Endodermal cell (in vitro differentiated cells): ENCODE results near the gene MRPL33. TPM values are rescaled to one million over a fixed set of nuclear protein-coding genes. Genes with fewer than 3 reads are reported as not detected.

Experiments used
- DNase-seq: peaks from one replicate; pipeline ENCODE4 v3.0.0-alpha.2; 2017
- H3K27ac ChIP-seq: 2 replicates; pipeline ENCODE4 v1.5.1; 2013; ENCODE audit warnings: mild to moderate bottlenecking, low read depth, low read length, moderate library complexity
- H3K27me3 ChIP-seq: 2 replicates; pipeline ENCODE4 v1.6.1; 2013; ENCODE audit warnings: mild to moderate bottlenecking, low read length, moderate library complexity; ENCODE audit not compliant: insufficient read depth, control insufficient read depth, poor library complexity, severe bottlenecking
- H3K36me3 ChIP-seq: 2 replicates; pipeline ENCODE4 v1.7.0; 2013; ENCODE audit warnings: mild to moderate bottlenecking, low read length, moderate library complexity; ENCODE audit not compliant: control insufficient read depth, insufficient read depth
- H3K4me1 ChIP-seq: one replicate; pipeline ENCODE4 v1.7.0; 2013; ENCODE audit warnings: low read length; ENCODE audit not compliant: control insufficient read depth, insufficient read depth
- H3K4me3 ChIP-seq: 2 replicates; pipeline ENCODE4 v1.5.1; 2013; ENCODE audit warnings: mild to moderate bottlenecking, low read length, moderate library complexity
- H3K9ac ChIP-seq: 2 replicates; pipeline ENCODE4 v1.6.1; 2013; ENCODE audit warnings: mild to moderate bottlenecking, low read length, moderate library complexity; ENCODE audit not compliant: poor library complexity, severe bottlenecking; ENCODE audit errors: extremely low read depth
- H3K9me3 ChIP-seq: 2 replicates; pipeline ENCODE4 v1.6.1; 2013; ENCODE audit warnings: mild to moderate bottlenecking, low read length, moderate library complexity; ENCODE audit not compliant: control insufficient read depth
- H3K27ac Mint-ChIP-seq: 2 replicates; pipeline ENCODE4 v1.8.0; 2020; ENCODE audit warnings: mixed read lengths
- H3K27me3 Mint-ChIP-seq: 2 replicates; pipeline ENCODE4 v1.8.0; 2021; ENCODE audit warnings: mild to moderate bottlenecking, mixed read lengths; ENCODE audit not compliant: insufficient read depth
- H3K36me3 Mint-ChIP-seq: 2 replicates; pipeline ENCODE4 v1.8.0; 2020; ENCODE audit warnings: low read depth, mixed read lengths
- H3K4me1 Mint-ChIP-seq: 2 replicates; pipeline ENCODE4 v1.8.0; 2020; ENCODE audit warnings: mixed read lengths
- H3K4me3 Mint-ChIP-seq: 2 replicates; pipeline ENCODE4 v1.8.0; 2020; ENCODE audit warnings: mild to moderate bottlenecking, moderate library complexity, mixed read lengths
- H3K9me3 Mint-ChIP-seq: 2 replicates; pipeline ENCODE4 v1.8.0; 2020; ENCODE audit warnings: mild to moderate bottlenecking, mixed read lengths
- WGBS, 2 experiments: methylation state at CpG; one replicate each; pipeline versions ENCODE4 v1.1.5 to v1.1.7; 2013; ENCODE audit warnings: missing lambda C conversion rate in 2 of 2, mixed read lengths in 1 of 2; ENCODE audit not compliant: insufficient coverage in 1 of 2, insufficient read length in 1 of 2; 5-methylcytosine and 5-hydroxymethylcytosine counted together
- total RNA-seq, 2 donors: library from RNA; stranded (reverse); fragmentation: NEBNext Ultra II Directional in 1 of 2; extraction: Animal tissue kit (Norgen Biotek cat#: 25700) in 1 of 2; gene quantifications; 2 replicates in 1 of 2; 3 replicates in 1 of 2; pipeline ENCODE4 v1.2.1, GENCODE V29; 2021
- TF ChIP-seq, protein P1 (sequence below): fragments of 200-600 bp; sonication (generic); conservative IDR thresholded peaks from 2 replicates; pipeline ENCODE4 v1.5.0; 2021; ENCODE audit warnings: antibody characterized with exemption, mild to moderate bottlenecking

Gene MRPL33
- total RNA-seq, 2 donors from 2014 or later, result 69.5 to 80.6 TPM

DNA sequence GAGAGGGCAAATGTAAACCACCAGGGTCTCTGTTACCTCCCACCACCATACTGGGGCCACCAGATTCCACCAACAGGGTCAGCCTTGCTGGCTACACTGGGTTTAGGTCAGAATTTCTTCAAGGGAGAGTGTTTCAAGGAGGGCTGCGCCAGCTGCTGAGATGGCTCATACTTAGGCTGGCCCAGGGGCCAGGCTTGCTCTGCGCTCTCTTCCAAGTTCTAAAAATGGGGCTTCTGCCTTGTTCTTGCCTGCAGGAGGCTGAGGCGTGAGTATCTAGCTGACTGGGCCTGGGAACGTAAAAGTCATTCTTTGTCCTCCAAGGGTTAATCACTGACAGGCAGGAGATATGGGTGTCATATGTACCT lies 28.1 kb downstream of the MRPL33 start:
- 92 to 100% methylated on average over 3 to 4 of the region's 4 CpGs for WGBS, 2 experiments
- Mint-ChIP-seq H3K27me3 (peaks cover 2% of the 10 kb centered on the region), H3K9me3 (no peaks in the 10 kb centered on the region), H3K36me3 (no peaks in the 10 kb centered on the region), H3K27ac (peak overlapping the region; percentile 8), H3K4me1 (no peaks in the 10 kb centered on the region), H3K4me3 (no peak overlapping the region)
- Histone ChIP-seq H3K9ac (peak overlapping the region; percentile 8), H3K27me3 (no peaks in the 10 kb centered on the region), H3K9me3 (no peaks in the 10 kb centered on the region), H3K36me3 (no peaks in the 10 kb centered on the region), H3K27ac (peak overlapping the region; percentile 88), H3K4me3 (no peak overlapping the region), H3K4me1 (no peaks in the 10 kb centered on the region)
- TF ChIP-seq, protein P1, sequence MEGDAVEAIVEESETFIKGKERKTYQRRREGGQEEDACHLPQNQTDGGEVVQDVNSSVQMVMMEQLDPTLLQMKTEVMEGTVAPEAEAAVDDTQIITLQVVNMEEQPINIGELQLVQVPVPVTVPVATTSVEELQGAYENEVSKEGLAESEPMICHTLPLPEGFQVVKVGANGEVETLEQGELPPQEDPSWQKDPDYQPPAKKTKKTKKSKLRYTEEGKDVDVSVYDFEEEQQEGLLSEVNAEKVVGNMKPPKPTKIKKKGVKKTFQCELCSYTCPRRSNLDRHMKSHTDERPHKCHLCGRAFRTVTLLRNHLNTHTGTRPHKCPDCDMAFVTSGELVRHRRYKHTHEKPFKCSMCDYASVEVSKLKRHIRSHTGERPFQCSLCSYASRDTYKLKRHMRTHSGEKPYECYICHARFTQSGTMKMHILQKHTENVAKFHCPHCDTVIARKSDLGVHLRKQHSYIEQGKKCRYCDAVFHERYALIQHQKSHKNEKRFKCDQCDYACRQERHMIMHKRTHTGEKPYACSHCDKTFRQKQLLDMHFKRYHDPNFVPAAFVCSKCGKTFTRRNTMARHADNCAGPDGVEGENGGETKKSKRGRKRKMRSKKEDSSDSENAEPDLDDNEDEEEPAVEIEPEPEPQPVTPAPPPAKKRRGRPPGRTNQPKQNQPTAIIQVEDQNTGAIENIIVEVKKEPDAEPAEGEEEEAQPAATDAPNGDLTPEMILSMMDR, result no peak
- DNase-seq, result no peak

DNA sequence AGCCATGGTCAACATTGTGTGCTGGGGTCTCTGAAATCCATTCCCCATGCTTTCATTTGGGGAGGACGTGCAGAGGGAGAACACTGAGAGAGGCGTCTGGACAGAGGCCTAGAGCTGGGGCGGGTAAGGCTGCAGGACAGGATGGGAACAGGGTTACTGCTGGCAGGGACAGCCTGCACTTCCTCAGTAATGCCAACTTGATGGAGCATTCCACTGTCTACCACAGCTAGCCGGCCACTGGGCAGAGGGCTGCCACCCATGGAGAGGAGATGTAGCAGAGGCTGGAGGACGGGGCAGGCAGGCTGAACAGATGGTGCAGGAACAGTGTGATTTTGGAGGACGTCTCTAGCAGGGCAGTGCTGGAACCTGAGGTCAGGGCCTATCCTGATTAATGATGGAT lies 29.3 kb downstream of the MRPL33 start:
- no peak overlapping the region for H3K4me3 Mint-ChIP-seq
- no peak overlapping the region for H3K4me3 ChIP-seq
- no peak for DNase-seq
- no peaks in the 10 kb centered on the region for H3K9me3 Mint-ChIP-seq
- no peaks in the 10 kb centered on the region for H3K4me1 ChIP-seq
- WGBS, 2 experiments, result 90 to 92% methylated on average over 6 of the region's 6 CpGs
- no peaks in the 10 kb centered on the region for H3K4me1 Mint-ChIP-seq
- H3K36me3 Mint-ChIP-seq, result no peaks in the 10 kb centered on the region
- no peak overlapping the region for H3K9ac ChIP-seq
- no peaks in the 10 kb centered on the region for H3K9me3 ChIP-seq
- H3K27ac ChIP-seq, result no peak overlapping the region
- no peaks in the 10 kb centered on the region for H3K27me3 ChIP-seq
- H3K36me3 ChIP-seq, result no peaks in the 10 kb centered on the region
- TF ChIP-seq, protein P1, result no peak
- no peak overlapping the region for H3K27ac Mint-ChIP-seq
- H3K27me3 Mint-ChIP-seq, result peaks cover 2% of the 10 kb centered on the region

DNA sequence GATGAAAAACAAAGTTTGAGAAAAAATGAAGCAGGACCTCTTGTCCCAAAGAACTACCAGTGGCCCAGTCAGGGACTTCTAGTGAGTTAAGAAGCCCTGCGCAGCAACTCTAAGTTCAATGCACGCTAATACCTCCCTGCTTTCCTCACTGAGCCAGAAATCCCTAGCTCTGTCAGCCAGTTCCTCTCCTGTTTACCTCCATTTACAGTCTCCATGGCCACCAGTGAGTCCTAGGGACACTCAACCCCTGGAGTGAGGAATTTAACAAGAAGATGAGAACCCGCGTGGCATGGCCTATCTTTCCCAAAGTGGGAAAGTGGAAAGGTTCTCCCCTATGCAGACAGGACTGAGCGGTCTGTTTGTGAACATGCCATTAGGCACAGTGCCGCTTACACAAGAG lies 31.0 kb downstream of the MRPL33 start:
- Mint-ChIP-seq H3K4me3 (no peak overlapping the region), H3K9me3 (no peaks in the 10 kb centered on the region), H3K36me3 (no peaks in the 10 kb centered on the region), H3K27ac (no peak overlapping the region), H3K4me1 (no peaks in the 10 kb centered on the region), H3K27me3 (no peaks in the 10 kb centered on the region)
- no peak overlapping the region for H3K9ac ChIP-seq
- no peaks in the 10 kb centered on the region for H3K36me3 ChIP-seq
- H3K4me3 ChIP-seq, result no peak overlapping the region
- H3K4me1 ChIP-seq, result no peaks in the 10 kb centered on the region
- no peak for DNase-seq
- H3K27me3 ChIP-seq, result no peaks in the 10 kb centered on the region
- TF ChIP-seq, protein P1, result no peak
- H3K27ac ChIP-seq, result no peak overlapping the region
- WGBS, 2 experiments, result 95 to 100% methylated on average over 4 to 6 of the region's 6 CpGs
- no peaks in the 10 kb centered on the region for H3K9me3 ChIP-seq
